SKM-1 treated with dmso at 0.1 percent for 144 hours (cell line): Measurements from ENCODE around the gene BCL2L11.

Experiments
- DNase-seq: peaks from one replicate; lab custom pipeline; 2025; ENCODE audit not compliant: unreplicated experiment; lab: John Stamatoyannopoulos, UW

BCL2L11 gene

DNA sequence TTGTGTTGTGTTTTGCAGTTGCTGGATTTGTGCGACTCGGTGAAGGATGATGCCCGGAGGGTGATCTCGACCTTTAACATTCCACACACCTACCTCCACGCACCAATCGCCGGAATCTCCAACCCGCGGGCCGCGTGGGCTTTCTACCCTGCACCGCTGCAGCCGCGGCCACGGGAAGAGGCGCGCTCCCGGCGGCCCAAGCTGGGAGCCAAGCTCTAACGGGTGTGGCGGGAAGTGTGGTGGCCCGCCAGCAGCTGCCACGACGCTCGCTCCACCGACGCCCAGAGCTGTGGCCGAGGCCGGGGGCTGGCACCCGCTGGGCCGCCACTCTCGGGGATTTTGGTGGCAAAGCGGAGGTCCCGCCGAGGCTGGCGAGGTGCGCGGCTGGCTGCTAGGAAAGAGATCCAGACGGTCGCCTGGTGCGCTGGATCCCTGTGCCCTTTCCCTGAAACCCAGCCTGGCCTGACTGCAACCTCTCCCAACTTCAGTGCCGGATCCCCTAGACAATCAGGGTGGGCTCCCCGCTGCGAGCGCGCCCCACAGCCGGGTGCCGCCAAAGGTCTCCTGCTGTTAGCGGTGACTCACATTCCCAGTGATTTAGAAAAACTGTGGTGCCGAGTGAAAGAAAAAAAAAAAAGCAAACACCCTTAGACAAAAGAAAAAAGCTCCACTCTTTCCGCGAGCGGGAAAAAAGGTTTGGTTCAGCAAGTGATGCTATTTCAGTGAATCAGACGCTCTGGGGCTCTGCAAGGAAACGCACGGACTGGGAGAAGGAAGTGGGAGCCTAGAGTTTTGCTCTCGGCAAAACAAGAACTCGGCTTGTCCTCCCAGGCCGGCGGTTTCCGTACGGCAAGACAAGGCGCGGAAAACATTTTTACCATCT is 2.9 kb upstream of the BCL2L11 start:
- DNase-seq, result no peak

DNA sequence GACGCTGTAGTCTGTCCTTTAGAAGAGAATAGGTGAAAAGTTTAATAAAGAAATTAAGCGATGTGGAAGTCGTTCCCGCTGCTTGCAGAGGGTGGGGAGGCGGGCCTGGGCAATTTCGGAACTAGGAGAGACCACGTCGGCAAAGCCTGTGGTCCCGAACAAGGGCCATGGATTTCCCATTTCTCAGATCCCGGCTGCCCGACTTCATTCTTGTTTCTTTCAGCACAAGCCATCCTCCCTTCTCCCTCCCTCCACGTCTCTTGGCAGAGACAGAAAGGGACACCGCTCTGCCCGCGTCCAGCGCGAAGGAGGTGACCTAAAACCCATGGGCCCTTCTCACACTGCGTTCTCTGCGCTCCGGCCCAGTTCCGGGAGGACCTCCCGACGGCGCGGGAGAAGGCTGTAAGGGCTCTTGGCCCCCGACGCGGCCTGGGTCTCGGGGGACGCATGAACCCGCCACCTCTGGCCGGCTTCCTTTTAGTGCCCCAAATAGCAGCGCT is 2.2 kb upstream of the BCL2L11 start:
- no peak for DNase-seq

GRCh38 chr2:111118981-111119821 is 1.5 kb upstream of the BCL2L11 start:
- DNase-seq, result no peak

DNA sequence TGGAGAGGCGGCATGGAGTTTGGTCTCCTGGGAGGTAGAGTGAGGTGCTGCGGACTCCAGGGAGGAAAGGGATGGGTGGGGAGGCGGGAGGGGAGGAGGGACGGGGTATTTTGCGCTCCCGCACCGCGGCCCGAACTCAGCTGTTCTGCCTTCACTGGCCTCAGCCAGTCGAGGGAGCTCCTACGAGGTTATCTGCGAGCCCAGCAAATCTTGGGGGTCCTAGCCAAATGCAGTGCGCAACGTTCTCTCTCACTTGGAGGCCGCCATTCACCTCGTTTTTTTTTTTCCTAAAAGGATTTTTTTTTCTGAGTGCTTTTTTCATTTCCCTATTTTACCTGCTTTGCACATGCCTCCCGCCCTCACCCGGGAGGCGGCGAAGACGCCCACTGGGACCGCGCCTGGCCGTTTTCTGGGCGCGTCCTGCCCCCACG is 877 bp upstream of the BCL2L11 start:
- DNase-seq, result no peak

GRCh38 chr2:111121028-111121827 is 514 bp downstream of the BCL2L11 start:
- peak; percentile 12 for DNase-seq

GRCh38 chr2:111121828-111122630 is 1.3 kb downstream of the BCL2L11 start:
- peak; percentile 66 for DNase-seq

GRCh38 chr2:111122631-111123421 is 2.1 kb downstream of the BCL2L11 start:
- DNase-seq, result peak; percentile 12

GRCh38 chr2:111123751-111124150 is 3.0 kb downstream of the BCL2L11 start:
- DNase-seq, result no peak

- DNase-seq, result no peak
Measured at GRCh38 chr2:111126581-111126980, 5.9 kb downstream of the BCL2L11 start.

DNA sequence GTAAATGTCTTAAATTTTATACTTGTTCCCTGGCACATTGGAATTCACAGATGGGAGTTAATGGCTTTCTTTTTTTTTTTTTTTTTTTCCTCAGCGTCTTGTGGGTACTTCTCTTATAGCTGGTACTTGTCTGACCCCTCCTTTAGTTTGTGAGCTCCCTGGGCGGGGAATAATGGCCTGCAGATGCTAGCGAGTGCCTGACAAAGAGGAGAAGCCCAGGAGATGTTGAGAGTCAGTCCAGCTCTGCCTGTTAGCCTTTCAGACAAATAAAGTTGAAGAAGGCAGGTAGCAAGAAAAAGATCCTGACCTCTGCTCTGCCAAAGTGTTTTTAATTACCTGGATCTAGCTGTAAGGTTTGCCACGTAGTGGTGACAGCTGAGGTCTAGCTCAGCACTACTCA is 6.6 kb downstream of the BCL2L11 start:
- DNase-seq, result no peak

DNA sequence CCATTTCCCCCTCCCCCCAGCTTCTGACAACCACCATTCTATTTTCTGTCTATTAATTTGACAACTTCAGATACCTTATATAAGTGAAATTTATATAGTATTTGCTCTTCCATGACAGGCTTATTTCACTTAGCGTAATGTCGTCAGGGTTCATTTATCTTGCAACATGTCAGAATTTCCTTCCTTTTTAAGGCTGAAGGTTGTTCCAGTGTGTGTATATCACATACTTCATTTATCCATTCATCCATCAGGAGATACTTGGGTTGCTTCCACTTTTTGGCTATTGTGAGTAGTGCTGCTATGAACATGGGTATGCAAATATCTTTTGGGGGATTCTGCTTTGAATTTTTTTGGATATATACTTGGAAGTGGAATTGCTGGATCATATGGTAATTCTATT is 7.4 kb downstream of the BCL2L11 start:
- DNase-seq, result no peak

- no peak for DNase-seq
Measured at GRCh38 chr2:111133603-111134002, 12.9 kb downstream of the BCL2L11 start.

- no peak for DNase-seq
Measured at GRCh38 chr2:111134055-111134454, 13.3 kb downstream of the BCL2L11 start.

DNA sequence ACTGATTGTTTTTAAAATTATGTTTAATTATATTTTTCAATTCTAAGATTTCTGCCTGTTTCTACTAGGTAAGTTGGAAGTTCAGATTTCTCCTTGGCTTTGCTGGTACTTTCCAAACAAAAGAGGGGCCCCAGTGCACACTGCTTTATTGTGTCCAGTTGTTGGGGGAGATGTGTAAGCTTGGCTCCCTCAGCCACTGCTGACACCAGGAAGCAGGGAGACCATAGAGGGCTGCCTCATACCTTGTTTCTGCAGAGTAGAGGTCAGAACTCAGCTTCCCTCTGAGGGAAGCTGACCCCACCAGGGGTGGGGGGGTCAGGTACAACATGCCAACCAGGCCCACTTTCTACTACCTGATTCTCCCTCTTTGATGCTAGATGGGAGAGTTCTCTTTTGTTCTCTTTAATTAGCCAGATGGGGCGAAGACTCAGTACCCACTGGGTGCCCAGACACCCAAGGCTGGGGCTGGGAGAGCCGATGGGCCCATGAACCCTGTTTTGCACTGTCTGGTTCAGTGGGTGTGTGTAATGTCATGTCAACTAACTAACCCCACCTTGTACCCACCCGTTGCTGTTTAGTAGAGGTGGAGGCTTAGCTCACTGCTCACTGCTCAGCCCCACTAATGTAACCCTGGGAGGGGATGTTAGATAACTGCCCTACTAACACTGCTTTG is 14.7 kb downstream of the BCL2L11 start:
- DNase-seq, result no peak

- no peak for DNase-seq
Measured at GRCh38 chr2:111135910-111136297, 15.2 kb downstream of the BCL2L11 start.

GRCh38 chr2:111138839-111139238 is 18.1 kb downstream of the BCL2L11 start:
- no peak for DNase-seq

GRCh38 chr2:111139637-111140317 is 19.1 kb downstream of the BCL2L11 start:
- DNase-seq, result no peak

DNA sequence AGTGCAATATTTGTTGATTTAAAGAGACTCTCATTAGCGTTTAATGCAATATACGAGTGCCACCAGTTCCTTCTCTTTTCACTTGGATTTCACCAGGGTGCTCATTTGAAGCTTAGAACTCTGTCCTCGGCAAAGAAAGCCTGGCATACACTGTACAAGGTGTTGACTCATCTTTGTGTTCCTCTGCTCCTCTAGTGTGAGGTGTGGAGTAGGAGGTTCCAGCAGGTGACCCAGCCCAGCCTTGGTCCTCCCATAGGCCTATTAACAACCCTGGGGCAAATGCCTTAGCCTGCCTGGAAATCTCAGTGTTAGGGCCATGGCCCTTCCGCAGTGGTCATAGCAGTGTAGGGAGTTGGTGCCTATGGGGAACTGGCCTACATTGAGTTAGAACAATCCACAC is 20.1 kb downstream of the BCL2L11 start:
- no peak for DNase-seq
